A549 (cell line): ENCODE measurements around the gene CLRN2.

Experiments
- CHD2 ChIP-seq: fragments of 150-350 bp; IDR thresholded peaks from 2 replicates; pipeline ENCODE4 v1.6.1; 2014; ENCODE audit warnings: low read length; ENCODE audit not compliant: partially characterized antibody
- CHD4 ChIP-seq: fragments of 200-600 bp; sonication (generic); IDR thresholded peaks from 2 replicates; pipeline ENCODE4 v1.6.1; 2016; ENCODE audit warnings: antibody characterized with exemption, mild to moderate bottlenecking, borderline replicate concordance
- CTCF ChIP-seq: fragments of >200 bp; sonication (Bioruptor Twin); formaldehyde crosslinking; IDR thresholded peaks from 3 replicates; pipeline ENCODE4 v1.5.1; 2016
- EHF ChIP-seq: fragments of 250-450 bp; sonication (Bioruptor Pico); IDR thresholded peaks from 2 replicates; pipeline ENCODE4 v1.5.0; 2020; ENCODE audit warnings: mild to moderate bottlenecking
- EP300 ChIP-seq, 2 experiments: fragments of >200 bp; sonication (Bioruptor Twin); formaldehyde crosslinking; IDR thresholded peaks; 2 replicates in 1 of 2; 3 replicates in 1 of 2; pipeline ENCODE4 v1.6.1; 2016 to 2017
- KDM1A ChIP-seq: fragments of 200-600 bp; sonication (generic); IDR thresholded peaks from 2 replicates; pipeline ENCODE4 v1.6.1; 2016; ENCODE audit warnings: low read depth, mild to moderate bottlenecking
- MAX ChIP-seq: IDR thresholded peaks from 2 replicates; pipeline ENCODE4 v1.6.1; 2012
- NPAS2 ChIP-seq: fragments of 250-450 bp; sonication (Bioruptor Pico); IDR thresholded peaks from 2 replicates; pipeline ENCODE4 v1.8.0; 2022; ENCODE audit warnings: mild to moderate bottlenecking, moderate library complexity, borderline replicate concordance
- POLR2A ChIP-seq: IDR thresholded peaks from 2 replicates; pipeline ENCODE4 v1.6.1; 2012; ENCODE audit warnings: mild to moderate bottlenecking, low read length
- RCOR1 ChIP-seq: fragments of 150-350 bp; IDR thresholded peaks from 2 replicates; pipeline ENCODE4 v1.6.1; 2014; ENCODE audit warnings: antibody characterized with exemption, low read length, low read depth
- SMC3 ChIP-seq: fragments of >200 bp; sonication (Bioruptor Twin); formaldehyde crosslinking; IDR thresholded peaks from 3 replicates; pipeline ENCODE4 v1.6.1; 2018; ENCODE audit warnings: inconsistent platforms

DNA sequence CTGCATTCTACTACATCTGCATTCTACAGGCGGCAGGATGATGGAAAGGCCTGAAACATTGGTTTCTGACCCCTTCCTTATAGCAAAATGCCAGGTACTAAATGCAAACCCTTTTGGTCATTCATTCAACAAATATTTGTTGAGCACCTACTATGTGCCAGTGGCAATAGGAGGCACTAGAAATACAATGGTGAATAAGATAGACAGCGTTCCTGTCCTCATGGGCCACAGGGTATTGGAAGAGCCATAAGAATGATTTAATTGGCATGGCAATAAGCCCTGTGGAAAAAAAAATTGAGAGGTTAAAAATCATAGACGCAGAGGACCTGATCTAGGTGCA, 44.7 kb downstream of the CLRN2 start:
- TF ChIP-seq CTCF (no peak), EP300 (IDR thresholded peaks at IDR 0.05) (no peak), CHD2 (no peak), CHD4 (no peak), RCOR1 (no peak), POLR2A (no peak), MAX (no peak), KDM1A (no peak), EHF (CRISPR knock-in tag) (no peak), SMC3 (no peak), NPAS2 (CRISPR knock-in tag) (no peak)
